PC-9 (cell line): Measurements from ENCODE around the gene TAB3. TPM values are rescaled to one million over a fixed set of nuclear protein-coding genes. Genes with fewer than 3 reads are reported as not detected.

Experiments used
- BruUV-seq: library from RNA; stranded (reverse); fragments of 400-500 nt; replicated peaks from 2 replicates; lab custom pipeline; 2021; lab: Mats Ljungman, UMichigan
- CTCF ChIA-PET: fragments of 300-600 bp; sonication (Branson Sonifier 250); formaldehyde crosslinking; loops from one replicate; lab custom pipeline; 2022; ENCODE audit warnings: antibody characterized with exemption; lab: Charles Lee
- POLR2A ChIA-PET: fragments of 300-600 bp; sonication (Branson Sonifier 250); formaldehyde crosslinking; loops from one replicate; lab custom pipeline; 2022; ENCODE audit warnings: antibody characterized with exemption; ENCODE audit not compliant: unreplicated experiment; lab: Charles Lee
- DNase-seq, 2 experiments: peaks; one replicate each; pipeline versions ENCODE4 v3.0.0 to v3.0.0-alpha.2; 2015 to 2022; ENCODE audit warnings: mixed read lengths in 1 of 2
- H2AFZ ChIP-seq: fragments of 200-600 bp; sonication (generic); 2 replicates; pipeline ENCODE4 v1.8.1; 2017; ENCODE audit warnings: antibody characterized with exemption
- H3F3A ChIP-seq: fragments of 200-600 bp; sonication (generic); 2 replicates; pipeline ENCODE4 v1.8.1; 2017; ENCODE audit warnings: antibody characterized with exemption, mild to moderate bottlenecking, low read depth; ENCODE audit not compliant: insufficient read depth
- H3K27ac ChIP-seq: fragments of 200-600 bp; sonication (generic); 2 replicates; pipeline ENCODE4 v1.6.1; 2016; ENCODE audit warnings: mixed run types
- H3K27me3 ChIP-seq: fragments of 200-600 bp; sonication (generic); 2 replicates; pipeline ENCODE4 v1.6.1; 2016; ENCODE audit warnings: low read depth, mixed run types; ENCODE audit not compliant: insufficient read depth
- H3K36me3 ChIP-seq: fragments of 200-600 bp; sonication (generic); 2 replicates; pipeline ENCODE4 v1.6.1; 2016; ENCODE audit warnings: low read depth, mixed run types
- H3K4me1 ChIP-seq: fragments of 200-600 bp; sonication (generic); replicated peaks from 2 replicates; pipeline ENCODE4 v1.6.1; 2016; ENCODE audit warnings: mixed run types; ENCODE audit not compliant: insufficient read depth
- H3K4me2 ChIP-seq: fragments of 200-600 bp; sonication (generic); 2 replicates; pipeline ENCODE4 v1.6.1; 2017; ENCODE audit warnings: mixed run types
- H3K4me3 ChIP-seq: fragments of 200-600 bp; sonication (generic); 2 replicates; pipeline ENCODE4 v1.6.1; 2016; ENCODE audit warnings: mixed run types
- H3K79me2 ChIP-seq: fragments of 200-600 bp; sonication (generic); 2 replicates; pipeline ENCODE4 v1.6.1; 2017; ENCODE audit warnings: low read depth, mixed run types
- H3K9me2 ChIP-seq: fragments of 200-600 bp; sonication (generic); 2 replicates; pipeline ENCODE4 v1.8.1; 2017; ENCODE audit warnings: mild to moderate bottlenecking; ENCODE audit not compliant: insufficient read depth
- H3K9me3 ChIP-seq: fragments of 200-600 bp; sonication (generic); 2 replicates; pipeline ENCODE4 v1.8.1; 2016; ENCODE audit warnings: low read depth; ENCODE audit not compliant: insufficient read depth
- H4K20me1 ChIP-seq: fragments of 200-600 bp; sonication (generic); 2 replicates; pipeline ENCODE4 v1.8.1; 2017; ENCODE audit not compliant: insufficient read depth
- CTCF ChIP-seq: fragments of 200-600 bp; sonication (generic); conservative IDR thresholded peaks from 2 replicates; pipeline ENCODE4 v1.6.1; 2017; ENCODE audit warnings: mixed run types, antibody characterized with exemption, mild to moderate bottlenecking, moderate library complexity
- EZH2 ChIP-seq: fragments of 200-600 bp; sonication (generic); IDR thresholded peaks from 2 replicates; pipeline ENCODE4 v1.8.0; 2017; ENCODE audit warnings: antibody characterized with exemption, low read depth
- intact Hi-C: fragments of 100-400 bp; cut with micrococcal nuclease; formaldehyde crosslinking; loops from one replicate; pipeline ENCODE4 v1.10.0; 2022; ENCODE audit not compliant: unreplicated experiment
- total RNA-seq: library from RNA; stranded (reverse); gene quantifications from 2 replicates; pipeline ENCODE4 v1.2.3, GENCODE V29; 2021

The TAB3 gene
- total RNA-seq, 1 experiment from 2014 or later: 50.8 TPM

GRCh38 chrX:30781711-30782444 is 107.2 kb downstream of the TAB3 start:
- no TSS peak for BruUV-seq
- no peaks in the 10 kb centered on the region for H3K4me1 ChIP-seq
- ChIA-PET POLR2A (no interaction called here), CTCF (no interaction called here)
- no peak for TF ChIP-seq EZH2
- no peak overlapping the region for H3K27ac ChIP-seq
- no peaks in the 10 kb centered on the region for H3K9me2 ChIP-seq
- H3F3A ChIP-seq: no peaks in the 10 kb centered on the region
- H4K20me1 ChIP-seq: no peaks in the 10 kb centered on the region
- no peak overlapping the region for H3K4me3 ChIP-seq
- no peak overlapping the region for H2AFZ ChIP-seq
- H3K4me2 ChIP-seq: no peak overlapping the region
- intact Hi-C loops: no loop called here
- no peak for DNase-seq
- H3K79me2 ChIP-seq: no peaks in the 10 kb centered on the region
- H3K27me3 ChIP-seq: no peaks in the 10 kb centered on the region
- H3K36me3 ChIP-seq: no peaks in the 10 kb centered on the region
- H3K9me3 ChIP-seq: no peaks in the 10 kb centered on the region

GRCh38 chrX:30779453-30780030 is 109.5 kb downstream of the TAB3 start:
- H3K36me3 ChIP-seq: no peaks in the 10 kb centered on the region
- no peaks in the 10 kb centered on the region for H3K4me1 ChIP-seq
- BruUV-seq: no TSS peak
- CTCF ChIA-PET: no interaction called here
- no peaks in the 10 kb centered on the region for H4K20me1 ChIP-seq
- no peaks in the 10 kb centered on the region for H3K79me2 ChIP-seq
- POLR2A ChIA-PET: no interaction called here
- H3K9me2 ChIP-seq: no peaks in the 10 kb centered on the region
- no peak overlapping the region for H2AFZ ChIP-seq
- intact Hi-C loops: no loop called here
- TF ChIP-seq CTCF (no peak), EZH2 (no peak)
- H3K4me3 ChIP-seq: no peak overlapping the region
- H3K9me3 ChIP-seq: no peaks in the 10 kb centered on the region
- H3K27ac ChIP-seq: no peak overlapping the region
- no peak for DNase-seq
- no peaks in the 10 kb centered on the region for H3K27me3 ChIP-seq
- H3F3A ChIP-seq: no peaks in the 10 kb centered on the region
- no peak overlapping the region for H3K4me2 ChIP-seq

GRCh38 chrX:30777575-30777974 is 111.5 kb downstream of the TAB3 start:
- ChIA-PET CTCF (no interaction called here), POLR2A (no interaction called here)
- Histone ChIP-seq H3K9me2 (no peaks in the 10 kb centered on the region), H3K4me3 (no peak overlapping the region), H3K27ac (no peak overlapping the region), H3K36me3 (no peaks in the 10 kb centered on the region), H3K27me3 (no peaks in the 10 kb centered on the region), H3K4me2 (no peak overlapping the region), H3K9me3 (no peaks in the 10 kb centered on the region), H3K4me1 (no peaks in the 10 kb centered on the region), H4K20me1 (no peaks in the 10 kb centered on the region), H2AFZ (no peak overlapping the region), H3K79me2 (no peaks in the 10 kb centered on the region), H3F3A (no peaks in the 10 kb centered on the region)
- intact Hi-C loops: no loop called here
- DNase-seq: no peak
- no TSS peak for BruUV-seq
- TF ChIP-seq CTCF: no peak
- no peak for TF ChIP-seq EZH2

Other genes starting within 250 kb of the TAB3 start
- gene GK, start 235.8 kb downstream of the TAB3 start, total RNA-seq: 4.8 and 5.4 TPM in 2 replicates
- not detected in 2 replicates for gene FTHL17, start 182.8 kb upstream of the TAB3 start, total RNA-seq